Measurements from ENCODE around the gene CLDND1.

CLDND1 gene

GRCh38 chr3:98513091-98513511, 9.6 kb downstream of the CLDND1 start:
- peak in 1 of 2 donors; percentile 38 for DNase-seq

GRCh38 chr3:98512576-98512975, 10.1 kb downstream of the CLDND1 start:
- DNase-seq, result no peak

GRCh38 chr3:98508582-98508981, 14.1 kb downstream of the CLDND1 start:
- no peak for DNase-seq

GRCh38 chr3:98504539-98504938, 18.2 kb downstream of the CLDND1 start:
- no peak for DNase-seq

GRCh38 chr3:98501863-98502576, 20.7 kb downstream of the CLDND1 start:
- DNase-seq, result no peak

- no peak for DNase-seq
Measured at GRCh38 chr3:98501270-98501669, 21.4 kb downstream of the CLDND1 start.

- no peak for DNase-seq
Measured at GRCh38 chr3:98500019-98500418, 22.7 kb downstream of the CLDND1 start.

GRCh38 chr3:98497381-98497780, 25.3 kb downstream of the CLDND1 start, which contains the start of gene OR5K2:
Gene OR5K2 (plus strand): TSS chr3:98497681. CDS start chr3:98497681, 0 bp downstream.
- DNase-seq, result no peak

- DNase-seq, result no peak
Measured at GRCh38 chr3:98483626-98484025, 39.1 kb downstream of the CLDND1 start.

GRCh38 chr3:98482717-98483482, 39.8 kb downstream of the CLDND1 start:
- DNase-seq, result no peak

Data from inflammatory macrophage (primary cell).